GM12801 (cell line): Measurements from ENCODE around the gene SLC9A8.

ENCODE experiments used
- TF ChIP-seq, protein P1 (sequence below): IDR thresholded peaks from one replicate; pipeline ENCODE4 v1.5.1; 2011; ENCODE audit warnings: control low read depth; ENCODE audit not compliant: insufficient read length; ENCODE audit errors: extremely low read depth

Gene SLC9A8

GRCh38 chr20:49892817-49893216, 80.2 kb downstream of the SLC9A8 start:
- TF ChIP-seq, protein P1, sequence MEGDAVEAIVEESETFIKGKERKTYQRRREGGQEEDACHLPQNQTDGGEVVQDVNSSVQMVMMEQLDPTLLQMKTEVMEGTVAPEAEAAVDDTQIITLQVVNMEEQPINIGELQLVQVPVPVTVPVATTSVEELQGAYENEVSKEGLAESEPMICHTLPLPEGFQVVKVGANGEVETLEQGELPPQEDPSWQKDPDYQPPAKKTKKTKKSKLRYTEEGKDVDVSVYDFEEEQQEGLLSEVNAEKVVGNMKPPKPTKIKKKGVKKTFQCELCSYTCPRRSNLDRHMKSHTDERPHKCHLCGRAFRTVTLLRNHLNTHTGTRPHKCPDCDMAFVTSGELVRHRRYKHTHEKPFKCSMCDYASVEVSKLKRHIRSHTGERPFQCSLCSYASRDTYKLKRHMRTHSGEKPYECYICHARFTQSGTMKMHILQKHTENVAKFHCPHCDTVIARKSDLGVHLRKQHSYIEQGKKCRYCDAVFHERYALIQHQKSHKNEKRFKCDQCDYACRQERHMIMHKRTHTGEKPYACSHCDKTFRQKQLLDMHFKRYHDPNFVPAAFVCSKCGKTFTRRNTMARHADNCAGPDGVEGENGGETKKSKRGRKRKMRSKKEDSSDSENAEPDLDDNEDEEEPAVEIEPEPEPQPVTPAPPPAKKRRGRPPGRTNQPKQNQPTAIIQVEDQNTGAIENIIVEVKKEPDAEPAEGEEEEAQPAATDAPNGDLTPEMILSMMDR = no peak

DNA sequence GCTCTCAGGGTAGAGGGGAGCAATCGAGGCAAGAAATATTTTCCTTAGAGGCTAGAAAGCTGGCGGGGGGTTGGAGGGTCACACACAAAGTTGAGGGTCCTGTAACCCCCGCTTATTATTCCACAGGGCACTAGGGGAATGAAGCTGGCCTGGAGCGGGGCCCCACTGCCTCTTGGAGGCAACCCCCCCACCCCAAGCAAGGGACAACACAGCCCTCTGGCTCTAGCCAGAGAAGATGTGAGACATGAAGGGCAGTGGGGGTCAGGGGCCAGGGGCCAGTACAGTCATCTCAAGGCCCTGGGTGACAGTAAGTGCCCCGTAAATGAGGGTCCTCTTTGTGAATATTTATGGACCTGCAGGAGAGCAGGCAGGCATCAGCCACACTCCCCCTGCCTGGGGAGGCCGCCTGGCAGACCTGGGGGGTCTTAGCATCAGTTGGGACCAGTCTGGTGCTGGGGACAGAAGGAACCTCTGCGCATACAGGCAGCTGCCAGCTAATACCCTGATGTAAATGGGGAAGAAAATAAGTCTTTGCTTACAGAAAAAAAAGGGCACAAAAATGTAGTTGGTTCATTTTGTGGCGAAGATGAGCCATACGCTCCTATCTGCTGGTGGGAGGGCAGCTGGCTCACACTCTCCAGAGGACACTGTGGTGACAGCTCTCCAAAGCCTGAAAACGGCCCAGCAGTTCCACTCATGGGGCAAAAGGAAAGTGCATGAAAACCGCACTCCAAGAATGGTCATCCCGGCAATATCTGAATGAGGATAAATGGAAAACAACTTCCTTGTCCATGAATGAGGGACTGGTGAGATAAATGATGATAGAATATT, 80.8 kb downstream of the SLC9A8 start:
- TF ChIP-seq, protein P1 = no peak

DNA sequence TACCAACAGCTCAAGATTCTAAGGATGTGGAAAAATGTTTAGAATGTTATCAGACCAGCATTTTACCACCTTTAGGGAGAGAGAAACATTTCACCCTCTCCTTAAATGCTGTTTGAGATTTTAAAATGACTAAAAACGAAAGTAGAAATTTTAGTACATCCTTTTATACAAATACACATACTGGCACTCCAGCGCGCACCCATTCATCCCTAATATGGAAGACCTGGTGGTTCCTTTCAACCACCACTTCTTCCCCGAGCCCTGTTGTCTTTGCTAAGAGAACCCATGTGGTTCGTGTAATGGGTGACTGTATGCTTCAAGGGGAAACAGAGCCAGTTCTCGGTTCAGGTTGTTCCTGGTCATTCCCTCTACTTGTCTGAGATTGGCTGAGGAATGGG, 81.4 kb downstream of the SLC9A8 start:
- TF ChIP-seq, protein P1 = no peak

- TF ChIP-seq, protein P1 = no peak
Measured at GRCh38 chr20:49896204-49896603, 83.6 kb downstream of the SLC9A8 start.

- TF ChIP-seq, protein P1 = no peak
Measured at GRCh38 chr20:49899541-49900383, 87.1 kb downstream of the SLC9A8 start.

GRCh38 chr20:49901588-49901987, 89.0 kb downstream of the SLC9A8 start:
- TF ChIP-seq, protein P1 = no peak

DNA sequence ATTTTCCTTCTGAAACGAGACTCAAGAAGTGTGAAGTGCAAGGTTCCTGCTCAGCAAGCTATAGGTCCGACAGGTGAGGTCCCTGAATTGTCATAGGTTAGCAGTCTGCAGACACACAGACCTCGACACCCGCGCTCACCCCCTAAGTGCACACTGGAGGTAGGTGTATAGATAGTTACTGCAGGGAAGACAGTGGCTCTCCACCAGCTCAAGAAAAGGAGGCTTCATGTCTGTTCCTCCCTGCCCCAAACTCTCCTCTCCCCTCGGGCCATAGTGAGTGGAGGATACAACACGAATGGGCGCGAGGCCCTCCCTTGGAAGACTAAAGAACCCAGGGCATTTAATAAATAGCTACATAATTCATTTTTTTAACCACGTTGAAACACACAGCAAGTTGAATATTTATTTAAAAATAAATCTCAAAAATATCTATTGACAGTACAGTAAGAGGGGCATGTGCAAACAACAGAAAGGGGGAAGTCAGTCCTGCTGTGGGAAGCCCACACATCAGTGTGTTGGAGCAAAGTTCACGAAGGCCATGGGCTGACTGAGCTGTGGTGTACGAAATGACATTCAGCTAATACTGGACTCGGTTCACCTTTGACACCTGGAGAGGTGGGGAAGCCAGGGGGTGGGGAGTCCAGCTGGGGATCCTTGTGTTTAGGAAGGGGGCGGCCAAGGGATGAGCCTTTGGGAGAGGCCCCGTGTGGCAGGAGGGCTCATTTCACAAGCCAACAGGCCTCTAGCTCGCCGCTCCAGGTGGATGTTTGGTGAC, 92.0 kb downstream of the SLC9A8 start:
- TF ChIP-seq, protein P1 = no peak
